OCI-LY7 (cell line): ENCODE data around the gene RNF212B. TPM values are rescaled to one million over a fixed set of nuclear protein-coding genes. Genes with fewer than 3 reads are reported as not detected.

Experiments used
- BruUV-seq: library from RNA; stranded (reverse); fragments of 400-500 nt; replicated peaks from 2 replicates; lab custom pipeline; 2021; lab: Mats Ljungman, UMichigan
- CTCF ChIA-PET: fragments of 300-600 bp; sonication (Branson Sonifier 250); formaldehyde crosslinking; loops from one replicate; lab custom pipeline; 2022; ENCODE audit warnings: antibody characterized with exemption; ENCODE audit not compliant: unreplicated experiment; lab: Charles Lee
- POLR2A ChIA-PET: fragments of 300-600 bp; sonication (Branson Sonifier 250); formaldehyde crosslinking; loops from one replicate; lab custom pipeline; 2022; ENCODE audit warnings: antibody characterized with exemption; lab: Charles Lee
- DNase-seq: peaks from one replicate; pipeline ENCODE4 v3.0.0-alpha.2; 2015; ENCODE audit warnings: low spot score
- H2AFZ ChIP-seq: fragments of 200-600 bp; sonication (generic), shearing (Covaris generic); 2 replicates; pipeline ENCODE4 v1.6.1; 2014; ENCODE audit warnings: mild to moderate bottlenecking, antibody characterized with exemption, low read length, moderate library complexity
- H3K27ac ChIP-seq: fragments of 200-600 bp; sonication (generic); 2 replicates; pipeline ENCODE4 v1.5.1; 2014; ENCODE audit warnings: mixed run types, low read depth, mild to moderate bottlenecking, moderate library complexity, low read length, inconsistent platforms; ENCODE audit not compliant: poor library complexity, severe bottlenecking
- H3K36me3 ChIP-seq: fragments of 200-600 bp; sonication (generic); 2 replicates; pipeline ENCODE4 v1.6.1; 2014; ENCODE audit warnings: mild to moderate bottlenecking, antibody characterized with exemption, low read length, moderate library complexity, mixed read lengths; ENCODE audit not compliant: insufficient read depth
- H3K4me1 ChIP-seq: fragments of 200-600 bp; sonication (generic); 2 replicates; pipeline ENCODE4 v1.5.1; 2014; ENCODE audit warnings: mild to moderate bottlenecking, low read length; ENCODE audit not compliant: insufficient read depth, poor library complexity, severe bottlenecking
- H3K4me2 ChIP-seq: fragments of 200-600 bp; sonication (generic); 2 replicates; pipeline ENCODE4 v1.6.1; 2014; ENCODE audit warnings: mild to moderate bottlenecking, low read length
- H3K4me3 ChIP-seq: fragments of 200-600 bp; sonication (generic); 2 replicates; pipeline ENCODE4 v1.5.1; 2014; ENCODE audit warnings: mild to moderate bottlenecking, low read depth, low read length; ENCODE audit not compliant: poor library complexity, severe bottlenecking
- H3K79me2 ChIP-seq: fragments of 200-600 bp; sonication (generic); 2 replicates; pipeline ENCODE4 v1.6.1; 2016; ENCODE audit warnings: low read depth, mild to moderate bottlenecking, low read length, moderate library complexity, mixed read lengths; ENCODE audit not compliant: insufficient read depth
- H3K9me2 ChIP-seq: fragments of 200-600 bp; sonication (generic); 2 replicates; pipeline ENCODE4 v1.6.1; 2016; ENCODE audit warnings: mild to moderate bottlenecking, low read length, mixed read lengths; ENCODE audit not compliant: insufficient read depth
- H3K9me3 ChIP-seq: fragments of 200-600 bp; sonication (generic); 2 replicates; pipeline ENCODE4 v1.6.1; 2014; ENCODE audit warnings: mild to moderate bottlenecking, mixed run types, low read length, mixed read lengths
- H4K20me1 ChIP-seq: fragments of 200-600 bp; sonication (generic); 2 replicates; pipeline ENCODE4 v1.6.1; 2014; ENCODE audit warnings: mild to moderate bottlenecking, antibody characterized with exemption, low read length, moderate library complexity, mixed read lengths; ENCODE audit not compliant: insufficient read depth
- EZH2phosphoT487 ChIP-seq: fragments of 200-600 bp; sonication (generic); IDR thresholded peaks from 2 replicates; pipeline ENCODE4 v1.6.1; 2018; ENCODE audit warnings: low read depth, borderline replicate concordance, mild to moderate bottlenecking, mixed run types, antibody characterized with exemption, low read length, moderate library complexity, mixed read lengths
- intact Hi-C: fragments of 100-400 bp; cut with micrococcal nuclease; formaldehyde crosslinking; loops from one replicate; pipeline ENCODE4 v1.10.0; 2022; ENCODE audit not compliant: unreplicated experiment
- total RNA-seq, 2 experiments: library from RNA; depleted of rRNA in 1 of 2; stranded (reverse); fragments of >200 nt in 1 of 2; shearing (Covaris generic) in 1 of 2; gene quantifications; 2 replicates each; pipeline ENCODE4 v1.2.3, GENCODE V29; 2014 to 2022
- TF ChIP-seq, protein P1 (sequence below): fragments of 200-600 bp; sonication (generic); conservative IDR thresholded peaks from 2 replicates; pipeline ENCODE4 v1.5.1; 2014; ENCODE audit warnings: mild to moderate bottlenecking, antibody characterized with exemption, low read length, moderate library complexity, mixed read lengths

RNF212B gene
- total RNA-seq, 2 experiments from 2014 or later = not detected

DNA sequence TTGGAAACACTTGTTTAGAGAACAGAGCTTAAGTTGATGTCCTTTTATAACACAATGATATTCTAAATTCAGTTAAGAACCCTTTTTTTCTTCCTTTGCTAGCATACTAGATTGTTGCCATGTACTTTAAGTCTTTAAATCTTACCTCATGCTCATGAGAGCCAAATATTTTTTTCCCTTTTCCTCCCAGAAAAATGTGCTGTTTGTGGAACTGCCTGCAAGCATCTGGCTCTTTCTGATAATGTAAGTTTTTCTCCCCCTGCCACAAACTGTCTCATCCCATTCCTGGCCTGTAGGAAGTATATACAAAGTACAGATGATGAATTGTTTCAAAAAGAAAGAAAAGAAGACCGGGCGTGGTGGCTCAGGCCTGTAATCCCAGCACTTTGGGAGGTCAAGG, 5.3 kb downstream of the RNF212B start:
- Histone ChIP-seq H3K27ac (no peak overlapping the region), H2AFZ (no peak overlapping the region), H3K36me3 (no peaks in the 10 kb centered on the region), H3K4me3 (no peak overlapping the region), H3K79me2 (no peaks in the 10 kb centered on the region), H4K20me1 (no peaks in the 10 kb centered on the region; the same call in 1 of the 2 replicates), H3K9me3 (no peaks in the 10 kb centered on the region), H3K4me2 (no peak overlapping the region), H3K9me2 (no peaks in the 10 kb centered on the region), H3K4me1 (no peaks in the 10 kb centered on the region)
- intact Hi-C loops = no loop called here
- no TSS peak for BruUV-seq
- no peak for DNase-seq
- POLR2A ChIA-PET = no interaction called here
- TF ChIP-seq, protein P1, sequence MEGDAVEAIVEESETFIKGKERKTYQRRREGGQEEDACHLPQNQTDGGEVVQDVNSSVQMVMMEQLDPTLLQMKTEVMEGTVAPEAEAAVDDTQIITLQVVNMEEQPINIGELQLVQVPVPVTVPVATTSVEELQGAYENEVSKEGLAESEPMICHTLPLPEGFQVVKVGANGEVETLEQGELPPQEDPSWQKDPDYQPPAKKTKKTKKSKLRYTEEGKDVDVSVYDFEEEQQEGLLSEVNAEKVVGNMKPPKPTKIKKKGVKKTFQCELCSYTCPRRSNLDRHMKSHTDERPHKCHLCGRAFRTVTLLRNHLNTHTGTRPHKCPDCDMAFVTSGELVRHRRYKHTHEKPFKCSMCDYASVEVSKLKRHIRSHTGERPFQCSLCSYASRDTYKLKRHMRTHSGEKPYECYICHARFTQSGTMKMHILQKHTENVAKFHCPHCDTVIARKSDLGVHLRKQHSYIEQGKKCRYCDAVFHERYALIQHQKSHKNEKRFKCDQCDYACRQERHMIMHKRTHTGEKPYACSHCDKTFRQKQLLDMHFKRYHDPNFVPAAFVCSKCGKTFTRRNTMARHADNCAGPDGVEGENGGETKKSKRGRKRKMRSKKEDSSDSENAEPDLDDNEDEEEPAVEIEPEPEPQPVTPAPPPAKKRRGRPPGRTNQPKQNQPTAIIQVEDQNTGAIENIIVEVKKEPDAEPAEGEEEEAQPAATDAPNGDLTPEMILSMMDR = no peak
- no peak for TF ChIP-seq EZH2phosphoT487
- CTCF ChIA-PET = no interaction called here

DNA sequence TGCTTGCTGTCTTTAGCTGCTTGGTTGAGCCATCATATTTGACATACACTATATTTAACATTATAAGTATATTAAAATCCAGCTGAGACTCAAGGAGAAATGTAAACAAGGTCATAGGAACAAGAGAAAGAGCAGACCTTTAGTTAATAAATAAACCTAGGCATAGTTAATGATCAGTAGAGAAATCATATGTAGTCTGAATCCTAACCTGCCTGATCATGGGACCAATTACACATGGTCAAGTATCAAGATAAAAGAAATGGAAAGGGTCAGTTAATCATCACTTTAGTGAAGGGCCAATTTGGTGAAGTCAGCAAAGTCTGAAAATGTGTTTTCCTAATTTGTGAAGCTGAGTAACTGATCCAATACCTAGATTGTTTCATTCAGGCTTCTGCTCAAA, 7.5 kb downstream of the RNF212B start:
- TF ChIP-seq, protein P1 = no peak
- TF ChIP-seq EZH2phosphoT487 = no peak
- no peak overlapping the region for H3K4me3 ChIP-seq
- no peak overlapping the region for H3K4me2 ChIP-seq
- POLR2A ChIA-PET = interaction anchor here (0.9 kb wide), 1 partner anchor 950 kb away, joined by 3 read pairs; no protein-coding TSS in a partner anchor
- BruUV-seq = no TSS peak
- H3K9me3 ChIP-seq = no peaks in the 10 kb centered on the region
- no peak overlapping the region for H2AFZ ChIP-seq
- no peak overlapping the region for H3K27ac ChIP-seq
- H3K4me1 ChIP-seq = no peaks in the 10 kb centered on the region
- H3K36me3 ChIP-seq = no peaks in the 10 kb centered on the region
- no peaks in the 10 kb centered on the region for H3K79me2 ChIP-seq
- no peaks in the 10 kb centered on the region; the same call in 1 of the 2 replicates for H4K20me1 ChIP-seq
- CTCF ChIA-PET = no interaction called here
- intact Hi-C loops = no loop called here
- DNase-seq = no peak
- H3K9me2 ChIP-seq = no peaks in the 10 kb centered on the region

DNA sequence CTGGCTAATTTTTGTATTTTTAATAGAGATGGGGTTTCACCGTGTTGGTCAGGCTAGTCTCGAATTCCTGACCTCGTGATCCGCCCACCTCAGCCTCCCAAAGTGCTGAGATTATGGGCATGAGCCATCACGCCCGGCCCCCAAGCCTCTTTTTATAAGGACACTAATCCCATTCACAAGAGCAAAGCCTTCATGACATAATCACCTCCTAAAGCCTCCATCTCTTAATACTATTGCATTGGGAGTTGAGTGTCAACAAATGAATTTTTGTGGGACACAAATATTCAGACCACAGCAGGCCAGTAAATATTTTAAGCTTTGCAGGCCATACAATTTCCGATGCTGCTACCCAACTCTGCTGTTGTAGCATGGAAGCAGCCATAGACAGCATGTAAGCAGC, 10.9 kb downstream of the RNF212B start:
- no peaks in the 10 kb centered on the region for H3K36me3 ChIP-seq
- ChIA-PET CTCF (no interaction called here), POLR2A (interaction anchor here (0.7 kb wide), 2 partner anchors 9 to 22 kb away, joined by 3 to 4 read pairs; no protein-coding TSS in a partner anchor)
- no peak for TF ChIP-seq EZH2phosphoT487
- TF ChIP-seq, protein P1 = no peak
- H2AFZ ChIP-seq = no peak overlapping the region
- no peak overlapping the region for H3K4me2 ChIP-seq
- intact Hi-C loops = no loop called here
- H4K20me1 ChIP-seq = no peaks in the 10 kb centered on the region; the same call in 1 of the 2 replicates
- no peak overlapping the region for H3K27ac ChIP-seq
- no peaks in the 10 kb centered on the region for H3K4me1 ChIP-seq
- no peak for DNase-seq
- H3K9me3 ChIP-seq = no peaks in the 10 kb centered on the region
- no peaks in the 10 kb centered on the region for H3K9me2 ChIP-seq
- BruUV-seq = no TSS peak
- no peak overlapping the region for H3K4me3 ChIP-seq
- no peaks in the 10 kb centered on the region for H3K79me2 ChIP-seq
